Activated gamma-delta T cell (primary cell): Measurements from ENCODE around the gene SLC25A14.

Experiments
- DNase-seq: peaks from one replicate; lab custom pipeline; 2025; lab: John Stamatoyannopoulos, UW

SLC25A14 gene

GRCh38 chrX:130378024-130378669 is 38.4 kb downstream of the SLC25A14 start:
- DNase-seq = no peak

- no peak for DNase-seq
These were observed 45.8 kb downstream of the SLC25A14 start, which contains the start of gene GPR119 for GRCh38 chrX:130385520-130385919. Gene GPR119 (minus strand): TSS chrX:130385674. CDS start chrX:130385447, 227 bp downstream.

- DNase-seq = no peak
These were observed 46.7 kb downstream of the SLC25A14 start for GRCh38 chrX:130386408-130386808.

GRCh38 chrX:130393451-130394074 is 53.8 kb downstream of the SLC25A14 start:
- DNase-seq = no peak

- no peak for DNase-seq
These were observed 55.6 kb downstream of the SLC25A14 start for GRCh38 chrX:130395341-130395740.

- DNase-seq = peak; percentile 63
These were observed 61.9 kb downstream of the SLC25A14 start, which contains the start of gene RBMX2 for GRCh38 chrX:130401415-130402207. Gene RBMX2 (plus strand): TSS chrX:130401987. CDS start chrX:130402033, 46 bp downstream.

- DNase-seq = no peak
These were observed 62.5 kb downstream of the SLC25A14 start for GRCh38 chrX:130402208-130402684.

- DNase-seq = no peak
These were observed 73.7 kb downstream of the SLC25A14 start for GRCh38 chrX:130413415-130413814.

- DNase-seq = no peak
These were observed 75.1 kb downstream of the SLC25A14 start for GRCh38 chrX:130414800-130415199.

- no peak for DNase-seq
These were observed 75.5 kb downstream of the SLC25A14 start for GRCh38 chrX:130415201-130415600.

- DNase-seq = no peak
These were observed 77.1 kb downstream of the SLC25A14 start for GRCh38 chrX:130416785-130417184.

- no peak for DNase-seq
These were observed 78.3 kb downstream of the SLC25A14 start for GRCh38 chrX:130418066-130418465.

GRCh38 chrX:130418740-130419139 is 79.0 kb downstream of the SLC25A14 start:
- no peak for DNase-seq

- DNase-seq = no peak
These were observed 79.5 kb downstream of the SLC25A14 start for GRCh38 chrX:130419263-130419662.
